Neural cell (in vitro differentiated cells): ENCODE results near the gene OR5C1. TPM values are rescaled to one million over a fixed set of nuclear protein-coding genes. Genes with fewer than 3 reads are reported as not detected.

Source experiments
- H2AFZ ChIP-seq: fragments of 200-600, 300-800 bp; sonication (generic), shearing (Covaris generic); 2 replicates; pipeline ENCODE4 v1.6.0; 2014; ENCODE audit warnings: low read depth, mild to moderate bottlenecking, antibody characterized with exemption, low read length, moderate library complexity
- H3F3A ChIP-seq: fragments of 200-600 bp; shearing (Covaris generic); 2 replicates; pipeline ENCODE4 v1.6.1; 2016; ENCODE audit warnings: mild to moderate bottlenecking, moderate library complexity, mixed read lengths, antibody characterized with exemption, low read length; ENCODE audit not compliant: insufficient read depth, poor library complexity, severe bottlenecking
- H3K27ac ChIP-seq: fragments of 200-600, 300-800 bp; sonication (generic), shearing (Covaris generic); 2 replicates; pipeline ENCODE4 v1.5.1; 2014; ENCODE audit warnings: mild to moderate bottlenecking, low read length, moderate library complexity
- H3K27me3 ChIP-seq: fragments of 300-800, 200-600 bp; sonication (generic), shearing (Covaris generic); 2 replicates; pipeline ENCODE4 v1.6.0; 2014; ENCODE audit warnings: mild to moderate bottlenecking, low read depth, low read length, moderate library complexity; ENCODE audit not compliant: insufficient read depth
- H3K36me3 ChIP-seq: fragments of 300-800, 200-600 bp; sonication (generic), shearing (Covaris generic); 2 replicates; pipeline ENCODE4 v1.5.1; 2014; ENCODE audit warnings: mild to moderate bottlenecking, antibody characterized with exemption, low read length, moderate library complexity; ENCODE audit not compliant: insufficient read depth
- H3K4me2 ChIP-seq: fragments of 300-800, 200-600 bp; sonication (generic), shearing (Covaris generic); 2 replicates; pipeline ENCODE4 v1.6.0; 2014; ENCODE audit warnings: mild to moderate bottlenecking, low read length
- H3K4me3 ChIP-seq: fragments of 300-800, 200-600 bp; sonication (generic), shearing (Covaris generic); 2 replicates; pipeline ENCODE4 v1.5.1; 2014; ENCODE audit warnings: mild to moderate bottlenecking, low read length, moderate library complexity
- H3K79me2 ChIP-seq: fragments of 200-600 bp; shearing (Covaris generic); replicated peaks from 2 replicates; pipeline ENCODE4 v1.6.0; 2014; ENCODE audit warnings: mild to moderate bottlenecking, low read length, moderate library complexity; ENCODE audit not compliant: insufficient read depth
- H3K9ac ChIP-seq: fragments of 300-800, 200-600 bp; sonication (generic), shearing (Covaris generic); 2 replicates; pipeline ENCODE4 v1.6.1; 2016; ENCODE audit warnings: mild to moderate bottlenecking, low read length, mixed read lengths
- H3K9me2 ChIP-seq: fragments of 200-600 bp; shearing (Covaris generic); 2 replicates; pipeline ENCODE4 v1.6.1; 2016; ENCODE audit warnings: mild to moderate bottlenecking, low read length, mixed read lengths; ENCODE audit not compliant: insufficient read depth
- H3K9me3 ChIP-seq: fragments of 200-600, 300-800 bp; sonication (generic), shearing (Covaris generic); 2 replicates; pipeline ENCODE4 v1.6.1; 2016; ENCODE audit warnings: mild to moderate bottlenecking, mixed run types, low read length, moderate library complexity, mixed read lengths
- H4K20me1 ChIP-seq: fragments of 200-600 bp; shearing (Covaris generic); 2 replicates; pipeline ENCODE4 v1.6.1; 2016; ENCODE audit warnings: mild to moderate bottlenecking, mixed run types; ENCODE audit not compliant: insufficient read depth
- EP300 ChIP-seq: fragments of 450-650 bp; conservative IDR thresholded peaks from 2 replicates; pipeline ENCODE4 v1.6.1; 2014; ENCODE audit warnings: antibody characterized with exemption, mild to moderate bottlenecking, moderate library complexity; ENCODE audit not compliant: poor library complexity, severe bottlenecking
- EZH2 ChIP-seq: fragments of 200-600, 300-800 bp; shearing (Covaris generic), sonication (generic); IDR thresholded peaks from 2 replicates; pipeline ENCODE4 v1.6.1; 2014; ENCODE audit warnings: antibody characterized with exemption, low read length, borderline replicate concordance, mild to moderate bottlenecking; ENCODE audit not compliant: insufficient read depth, poor library complexity, severe bottlenecking
- MXI1 ChIP-seq: fragments of 450-650 bp; conservative IDR thresholded peaks from 2 replicates; pipeline ENCODE4 v1.6.1; 2014; ENCODE audit warnings: antibody characterized with exemption, mild to moderate bottlenecking; ENCODE audit not compliant: poor library complexity, severe bottlenecking
- POLR2AphosphoS5 ChIP-seq: IDR thresholded peaks from 2 replicates; pipeline ENCODE4 v1.6.1; 2012
- RAD21 ChIP-seq: fragments of 450-650 bp; conservative IDR thresholded peaks from 2 replicates; pipeline ENCODE4 v1.6.1; 2014; ENCODE audit warnings: antibody characterized with exemption, mild to moderate bottlenecking, moderate library complexity
- SMC3 ChIP-seq: fragments of 450-650 bp; conservative IDR thresholded peaks from 2 replicates; pipeline ENCODE4 v1.6.1; 2014; ENCODE audit warnings: antibody characterized with exemption, mild to moderate bottlenecking, moderate library complexity; ENCODE audit not compliant: poor library complexity
- TAF1 ChIP-seq: IDR thresholded peaks from 2 replicates; pipeline ENCODE4 v1.6.1; 2012; ENCODE audit warnings: low read depth
- polyA plus RNA-seq: library from polyadenylated mRNA; depleted of rRNA; stranded (reverse); fragments of >200 nt; gene quantifications from 2 replicates; pipeline ENCODE4 v1.2.3, GENCODE V29; 2014
- TF ChIP-seq, protein P1 (sequence below): IDR thresholded peaks from 2 replicates; pipeline ENCODE4 v1.6.1; 2012; ENCODE audit warnings: borderline replicate concordance
- TF ChIP-seq, protein P2 (sequence below): fragments of 450-650 bp; IDR thresholded peaks from 2 replicates; pipeline ENCODE4 v1.5.1; 2014; ENCODE audit warnings: antibody characterized with exemption, mild to moderate bottlenecking, moderate library complexity; ENCODE audit not compliant: poor library complexity, severe bottlenecking

Gene OR5C1
- polyA plus RNA-seq, 1 donor from 2014 or later = not detected

DNA sequence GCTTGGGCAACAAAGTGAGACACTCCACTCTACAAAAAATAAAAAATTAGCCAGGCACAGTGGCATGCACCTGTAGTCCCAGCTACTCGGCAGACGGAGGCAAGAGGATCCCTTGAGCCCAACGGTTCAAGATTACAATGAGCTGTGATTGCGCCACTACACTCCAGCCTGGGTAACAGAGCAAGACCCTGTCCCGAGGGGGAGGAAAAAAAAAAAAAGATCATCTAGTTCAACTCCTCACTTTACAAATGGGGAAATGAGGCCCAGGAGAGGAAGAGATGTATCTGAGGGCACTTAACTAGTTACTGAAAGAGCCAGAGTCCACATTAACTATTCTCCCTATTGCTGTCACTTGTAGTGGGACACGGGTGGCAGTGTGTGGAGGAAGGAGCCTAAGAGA lies 25.8 kb downstream of the OR5C1 start:
- Histone ChIP-seq H3F3A (no peaks in the 10 kb centered on the region), H2AFZ (no peak overlapping the region), H3K4me2 (no peak overlapping the region), H3K9me3 (no peaks in the 10 kb centered on the region), H3K36me3 (no peaks in the 10 kb centered on the region), H3K9ac (no peak overlapping the region), H4K20me1 (no peaks in the 10 kb centered on the region), H3K27ac (no peak overlapping the region), H3K4me3 (no peak overlapping the region), H3K9me2 (no peaks in the 10 kb centered on the region), H3K79me2 (no peaks in the 10 kb centered on the region), H3K27me3 (no peaks in the 10 kb centered on the region)
- TF ChIP-seq RAD21 = no peak
- TF ChIP-seq EZH2 = no peak
- TF ChIP-seq POLR2AphosphoS5 = no peak
- TF ChIP-seq, protein P1, sequence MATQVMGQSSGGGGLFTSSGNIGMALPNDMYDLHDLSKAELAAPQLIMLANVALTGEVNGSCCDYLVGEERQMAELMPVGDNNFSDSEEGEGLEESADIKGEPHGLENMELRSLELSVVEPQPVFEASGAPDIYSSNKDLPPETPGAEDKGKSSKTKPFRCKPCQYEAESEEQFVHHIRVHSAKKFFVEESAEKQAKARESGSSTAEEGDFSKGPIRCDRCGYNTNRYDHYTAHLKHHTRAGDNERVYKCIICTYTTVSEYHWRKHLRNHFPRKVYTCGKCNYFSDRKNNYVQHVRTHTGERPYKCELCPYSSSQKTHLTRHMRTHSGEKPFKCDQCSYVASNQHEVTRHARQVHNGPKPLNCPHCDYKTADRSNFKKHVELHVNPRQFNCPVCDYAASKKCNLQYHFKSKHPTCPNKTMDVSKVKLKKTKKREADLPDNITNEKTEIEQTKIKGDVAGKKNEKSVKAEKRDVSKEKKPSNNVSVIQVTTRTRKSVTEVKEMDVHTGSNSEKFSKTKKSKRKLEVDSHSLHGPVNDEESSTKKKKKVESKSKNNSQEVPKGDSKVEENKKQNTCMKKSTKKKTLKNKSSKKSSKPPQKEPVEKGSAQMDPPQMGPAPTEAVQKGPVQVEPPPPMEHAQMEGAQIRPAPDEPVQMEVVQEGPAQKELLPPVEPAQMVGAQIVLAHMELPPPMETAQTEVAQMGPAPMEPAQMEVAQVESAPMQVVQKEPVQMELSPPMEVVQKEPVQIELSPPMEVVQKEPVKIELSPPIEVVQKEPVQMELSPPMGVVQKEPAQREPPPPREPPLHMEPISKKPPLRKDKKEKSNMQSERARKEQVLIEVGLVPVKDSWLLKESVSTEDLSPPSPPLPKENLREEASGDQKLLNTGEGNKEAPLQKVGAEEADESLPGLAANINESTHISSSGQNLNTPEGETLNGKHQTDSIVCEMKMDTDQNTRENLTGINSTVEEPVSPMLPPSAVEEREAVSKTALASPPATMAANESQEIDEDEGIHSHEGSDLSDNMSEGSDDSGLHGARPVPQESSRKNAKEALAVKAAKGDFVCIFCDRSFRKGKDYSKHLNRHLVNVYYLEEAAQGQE = no peak
- TF ChIP-seq MXI1 = no peak
- TF ChIP-seq SMC3 = no peak
- TF ChIP-seq TAF1 = no peak
- TF ChIP-seq, protein P2, sequence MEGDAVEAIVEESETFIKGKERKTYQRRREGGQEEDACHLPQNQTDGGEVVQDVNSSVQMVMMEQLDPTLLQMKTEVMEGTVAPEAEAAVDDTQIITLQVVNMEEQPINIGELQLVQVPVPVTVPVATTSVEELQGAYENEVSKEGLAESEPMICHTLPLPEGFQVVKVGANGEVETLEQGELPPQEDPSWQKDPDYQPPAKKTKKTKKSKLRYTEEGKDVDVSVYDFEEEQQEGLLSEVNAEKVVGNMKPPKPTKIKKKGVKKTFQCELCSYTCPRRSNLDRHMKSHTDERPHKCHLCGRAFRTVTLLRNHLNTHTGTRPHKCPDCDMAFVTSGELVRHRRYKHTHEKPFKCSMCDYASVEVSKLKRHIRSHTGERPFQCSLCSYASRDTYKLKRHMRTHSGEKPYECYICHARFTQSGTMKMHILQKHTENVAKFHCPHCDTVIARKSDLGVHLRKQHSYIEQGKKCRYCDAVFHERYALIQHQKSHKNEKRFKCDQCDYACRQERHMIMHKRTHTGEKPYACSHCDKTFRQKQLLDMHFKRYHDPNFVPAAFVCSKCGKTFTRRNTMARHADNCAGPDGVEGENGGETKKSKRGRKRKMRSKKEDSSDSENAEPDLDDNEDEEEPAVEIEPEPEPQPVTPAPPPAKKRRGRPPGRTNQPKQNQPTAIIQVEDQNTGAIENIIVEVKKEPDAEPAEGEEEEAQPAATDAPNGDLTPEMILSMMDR = no peak
- TF ChIP-seq EP300 = no peak

DNA sequence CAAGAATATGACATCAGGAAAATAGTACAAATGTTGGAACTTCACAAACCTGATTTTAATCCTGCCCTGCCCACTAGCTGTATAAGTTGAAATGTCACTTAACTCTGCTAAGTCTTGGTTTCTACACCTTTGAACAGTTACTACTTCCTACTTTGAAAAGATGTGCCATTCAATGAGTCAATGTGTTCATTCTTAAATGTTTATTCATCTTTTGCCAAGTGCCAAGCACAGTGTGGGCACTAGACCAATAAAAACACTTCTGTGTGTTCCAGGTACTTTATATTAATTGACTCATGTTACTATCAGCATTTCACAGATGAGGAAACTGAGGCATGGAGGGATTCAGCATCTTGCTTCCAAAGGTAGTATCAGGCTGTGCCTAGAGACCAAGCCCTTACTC lies 26.8 kb downstream of the OR5C1 start:
- H3K27me3 ChIP-seq = no peaks in the 10 kb centered on the region
- H3K79me2 ChIP-seq = no peaks in the 10 kb centered on the region
- H3K4me3 ChIP-seq = no peak overlapping the region
- no peaks in the 10 kb centered on the region for H3F3A ChIP-seq
- no peak overlapping the region for H3K4me2 ChIP-seq
- H3K9me3 ChIP-seq = no peaks in the 10 kb centered on the region
- H3K27ac ChIP-seq = no peak overlapping the region
- TF ChIP-seq EP300 = no peak
- TF ChIP-seq TAF1 = no peak
- TF ChIP-seq SMC3 = no peak
- TF ChIP-seq EZH2 = no peak
- TF ChIP-seq MXI1 = no peak
- no peak for TF ChIP-seq RAD21
- TF ChIP-seq POLR2AphosphoS5 = no peak
- TF ChIP-seq, protein P2 = no peak
- TF ChIP-seq, protein P1 = no peak
- H4K20me1 ChIP-seq = no peaks in the 10 kb centered on the region
- H2AFZ ChIP-seq = no peak overlapping the region
- H3K9me2 ChIP-seq = no peaks in the 10 kb centered on the region
- no peak overlapping the region for H3K9ac ChIP-seq
- no peaks in the 10 kb centered on the region for H3K36me3 ChIP-seq
